Trophoblast cell (in vitro differentiated cells and primary cell): ENCODE measurements around the gene ADIPOR2.
"Not testable (repeated sequence)": the region's sequence is repeated elsewhere in the genome, so short reads cannot be mapped to it uniquely, and the experiment has no call there.

Experiments
- DNase-seq, 2 donors: peaks; one replicate each; pipeline ENCODE4 v3.0.0-alpha.2; 2016
- H2AFZ ChIP-seq: 2 replicates; pipeline ENCODE4 v1.6.1; 2013; ENCODE audit warnings: low read length, moderate library complexity, mild to moderate bottlenecking; ENCODE audit not compliant: insufficient read depth, poor library complexity
- H2AK5ac ChIP-seq: 2 replicates; pipeline ENCODE4 v1.6.1; 2013; ENCODE audit warnings: mild to moderate bottlenecking, low read length
- H2BK120ac ChIP-seq: 2 replicates; pipeline ENCODE4 v1.6.1; 2013; ENCODE audit warnings: low read length, mild to moderate bottlenecking, moderate library complexity; ENCODE audit not compliant: insufficient read depth, poor library complexity
- H2BK12ac ChIP-seq: 2 replicates; pipeline ENCODE4 v1.6.1; 2013; ENCODE audit warnings: mild to moderate bottlenecking, low read length, moderate library complexity
- H2BK5ac ChIP-seq: 2 replicates; pipeline ENCODE4 v1.6.1; 2013; ENCODE audit warnings: low read length, low read depth, moderate library complexity, mild to moderate bottlenecking; ENCODE audit not compliant: poor library complexity
- H3K14ac ChIP-seq: 2 replicates; pipeline ENCODE4 v1.6.1; 2013; ENCODE audit warnings: mild to moderate bottlenecking, low read length
- H3K18ac ChIP-seq: 2 replicates; pipeline ENCODE4 v1.6.1; 2013; ENCODE audit warnings: mild to moderate bottlenecking, low read length
- H3K23ac ChIP-seq: 2 replicates; pipeline ENCODE4 v1.6.1; 2013; ENCODE audit warnings: low read length
- H3K27ac ChIP-seq: 2 replicates; pipeline ENCODE4 v1.5.1; 2013; ENCODE audit warnings: low read depth, mild to moderate bottlenecking, inconsistent platforms, low read length, moderate library complexity
- H3K27me3 ChIP-seq: 2 replicates; pipeline ENCODE4 v1.6.1; 2013; ENCODE audit warnings: inconsistent platforms, mild to moderate bottlenecking, low read length, moderate library complexity; ENCODE audit not compliant: insufficient read depth
- H3K36me3 ChIP-seq, 2 experiments: 1 replicate in 1 of 2; 2 replicates in 1 of 2; pipeline ENCODE4 v1.6.1; 2013; ENCODE audit warnings: low read length in 2 of 2, mild to moderate bottlenecking in 2 of 2, moderate library complexity in 1 of 2; ENCODE audit not compliant: insufficient read depth in 2 of 2, control insufficient read depth in 1 of 2
- H3K4ac ChIP-seq: 2 replicates; pipeline ENCODE4 v1.6.1; 2013; ENCODE audit warnings: low read depth, mild to moderate bottlenecking, low read length, moderate library complexity
- H3K4me1 ChIP-seq, 2 experiments: 1 replicate in 1 of 2; 2 replicates in 1 of 2; pipeline ENCODE4 v1.6.1; 2013; ENCODE audit warnings: low read length in 2 of 2, mild to moderate bottlenecking in 2 of 2, moderate library complexity in 1 of 2; ENCODE audit not compliant: insufficient read depth in 2 of 2, control insufficient read depth in 1 of 2
- H3K4me2 ChIP-seq: 2 replicates; pipeline ENCODE4 v1.6.1; 2013; ENCODE audit warnings: inconsistent platforms, mild to moderate bottlenecking, low read length, moderate library complexity
- H3K4me3 ChIP-seq: 2 replicates; pipeline ENCODE4 v1.5.1; 2013; ENCODE audit warnings: mild to moderate bottlenecking, low read depth, low read length, inconsistent platforms
- H3K79me1 ChIP-seq: one replicate; pipeline ENCODE4 v1.6.1; 2013; ENCODE audit warnings: low read length
- H3K79me2 ChIP-seq: 2 replicates; pipeline ENCODE4 v1.6.1; 2013; ENCODE audit warnings: low read length, mild to moderate bottlenecking; ENCODE audit not compliant: control insufficient read depth, insufficient read depth, poor library complexity
- H3K9ac ChIP-seq: 2 replicates; pipeline ENCODE4 v1.6.1; 2013; ENCODE audit warnings: mild to moderate bottlenecking, low read length
- H3K9me3 ChIP-seq: 2 replicates; pipeline ENCODE4 v1.6.1; 2013; ENCODE audit warnings: low read depth, mild to moderate bottlenecking, control low read depth, inconsistent platforms, low read length; ENCODE audit not compliant: insufficient read depth
- H4K12ac ChIP-seq: 2 replicates; pipeline ENCODE4 v1.6.1; 2013; ENCODE audit warnings: low read depth, mild to moderate bottlenecking, low read length, moderate library complexity
- H4K8ac ChIP-seq: 2 replicates; pipeline ENCODE4 v1.6.1; 2013; ENCODE audit warnings: low read depth, mild to moderate bottlenecking, low read length, moderate library complexity
- H4K91ac ChIP-seq: one replicate; pipeline ENCODE4 v1.6.1; 2013; ENCODE audit warnings: low read depth, mild to moderate bottlenecking, low read length, moderate library complexity
- WGBS: extraction: QIAGEN DNeasy Blood & Tissue Kit; methylation state at CpG from one replicate; pipeline ENCODE4 v1.1.7; 2013; ENCODE audit warnings: missing lambda C conversion rate; ENCODE audit not compliant: insufficient read length, insufficient coverage; ENCODE audit errors: extremely low coverage; 5-methylcytosine and 5-hydroxymethylcytosine counted together

The ADIPOR2 gene

GRCh38 chr12:1712852-1713251 lies 22.0 kb downstream of the ADIPOR2 start:
- H2AK5ac ChIP-seq, H3K27me3 ChIP-seq, H4K8ac ChIP-seq, H3K4me3 ChIP-seq, H4K91ac ChIP-seq, H3K79me2 ChIP-seq, H3K79me1 ChIP-seq, H3K27ac ChIP-seq, H3K14ac ChIP-seq, DNase-seq, H3K36me3 ChIP-seq, H3K4me2 ChIP-seq, H4K12ac ChIP-seq, H3K9me3 ChIP-seq, H2AFZ ChIP-seq, H2BK120ac ChIP-seq, H3K9ac ChIP-seq, H2BK12ac ChIP-seq, H3K4me1 ChIP-seq, H3K23ac ChIP-seq, H2BK5ac ChIP-seq, H3K4ac ChIP-seq, H3K18ac ChIP-seq: not testable (repeated sequence)
- WGBS = no CpG with 5 or more reads among the region's 5 CpGs

GRCh38 chr12:1713783-1714348 lies 23.0 kb downstream of the ADIPOR2 start:
- H3K9ac ChIP-seq, H4K91ac ChIP-seq, H2BK5ac ChIP-seq, DNase-seq, H3K4me2 ChIP-seq, H2BK120ac ChIP-seq, H3K4me3 ChIP-seq, H3K4me1 ChIP-seq, H3K27me3 ChIP-seq, H2BK12ac ChIP-seq, H3K79me2 ChIP-seq, H3K36me3 ChIP-seq, H3K9me3 ChIP-seq, H3K4ac ChIP-seq, H4K12ac ChIP-seq, H3K18ac ChIP-seq, H2AFZ ChIP-seq, H2AK5ac ChIP-seq, H4K8ac ChIP-seq, H3K14ac ChIP-seq, H3K23ac ChIP-seq, H3K79me1 ChIP-seq, H3K27ac ChIP-seq: not testable (repeated sequence)
- WGBS = no CpG with 5 or more reads among the region's 14 CpGs

- not testable (repeated sequence) for H2AK5ac ChIP-seq, H3K79me1 ChIP-seq, H2BK12ac ChIP-seq, H2BK5ac ChIP-seq, H4K91ac ChIP-seq, H3K4me2 ChIP-seq, H2AFZ ChIP-seq, DNase-seq, H3K9ac ChIP-seq, H3K23ac ChIP-seq, H3K4me1 ChIP-seq, H4K8ac ChIP-seq, H3K27me3 ChIP-seq, H4K12ac ChIP-seq, H3K36me3 ChIP-seq, H3K27ac ChIP-seq, H3K79me2 ChIP-seq, H3K4ac ChIP-seq, H3K9me3 ChIP-seq, H2BK120ac ChIP-seq, H3K18ac ChIP-seq, H3K4me3 ChIP-seq, H3K14ac ChIP-seq
- WGBS = no CpG with 5 or more reads among the region's 8 CpGs
These were observed 24.6 kb downstream of the ADIPOR2 start for GRCh38 chr12:1715459-1715858.

GRCh38 chr12:1716215-1716862 lies 25.5 kb downstream of the ADIPOR2 start:
- Histone ChIP-seq H3K79me2 (peaks cover 2% of the 10 kb centered on the region), H3K36me3 (peaks cover 2 to 8% of the 10 kb centered on the region in 2 experiments), H4K12ac (no peak overlapping the region), H3K23ac (no peak overlapping the region), H3K4me3 (no peak overlapping the region), H3K9me3 (no peaks in the 10 kb centered on the region), H3K27ac (no peak overlapping the region), H2BK12ac (no peak overlapping the region), H3K9ac (no peak overlapping the region), H3K4me2 (no peak overlapping the region), H2AFZ (no peak overlapping the region), H3K79me1 (no peaks in the 10 kb centered on the region), H3K14ac (no peak overlapping the region), H3K18ac (no peak overlapping the region), H2BK5ac (no peak overlapping the region), H2AK5ac (no peak overlapping the region), H2BK120ac (no peak overlapping the region), H3K4ac (no peak overlapping the region), H3K27me3 (no peaks in the 10 kb centered on the region), H4K8ac (no peak overlapping the region), H3K4me1 (no peaks in the 10 kb centered on the region), H4K91ac (no peak overlapping the region)
- whole genome bisulfite sequencing = no CpG with 5 or more reads among the region's 3 CpGs
- no peak for DNase-seq
